A673 (cell line): ENCODE data around the gene NBPF1. TPM values are rescaled to one million over a fixed set of nuclear protein-coding genes. Genes with fewer than 3 reads are reported as not detected.
"Not testable (repeated sequence)": the region's sequence is repeated elsewhere in the genome, so short reads cannot be mapped to it uniquely, and the experiment has no call there.

Experiments used
- BruUV-seq: library from RNA; stranded (reverse); fragments of 400-500 nt; replicated peaks from 2 replicates; lab custom pipeline; 2021; lab: Mats Ljungman, UMichigan
- CTCF ChIA-PET: fragments of 300-600 bp; sonication (Branson Sonifier 250); formaldehyde crosslinking; loops from one replicate; lab custom pipeline; 2022; ENCODE audit warnings: antibody characterized with exemption; lab: Charles Lee
- POLR2A ChIA-PET: fragments of 300-600 bp; sonication (Branson Sonifier 250); formaldehyde crosslinking; loops from one replicate; lab custom pipeline; 2022; ENCODE audit warnings: antibody characterized with exemption; ENCODE audit not compliant: low non-redundant PET; lab: Charles Lee
- DNase-seq: peaks from one replicate; pipeline ENCODE4 v3.0.0-alpha.2; 2015; ENCODE audit warnings: low spot score
- H3K27ac ChIP-seq: fragments of 200-600 bp; sonication (generic); 2 replicates; pipeline ENCODE4 v1.5.1; 2016; ENCODE audit warnings: mixed run types, low read depth, mild to moderate bottlenecking, mixed read lengths, antibody characterized with exemption, low read length; ENCODE audit not compliant: poor library complexity, severe bottlenecking
- H3K27me3 ChIP-seq: fragments of 200-600 bp; sonication (generic); replicated peaks from 2 replicates; pipeline ENCODE4 v1.6.1; 2017; ENCODE audit warnings: mixed run types, low read depth, mild to moderate bottlenecking, mixed read lengths, antibody characterized with exemption, low read length; ENCODE audit not compliant: insufficient read depth, poor library complexity
- H3K36me3 ChIP-seq: fragments of 200-600 bp; sonication (generic); 2 replicates; pipeline ENCODE4 v1.6.1; 2016; ENCODE audit warnings: mixed run types, mild to moderate bottlenecking, mixed read lengths, antibody characterized with exemption, low read length; ENCODE audit not compliant: insufficient read depth, poor library complexity, severe bottlenecking
- H3K4me1 ChIP-seq: fragments of 200-600 bp; sonication (generic); 2 replicates; pipeline ENCODE4 v1.6.1; 2017; ENCODE audit warnings: mixed run types, mild to moderate bottlenecking, mixed read lengths, antibody characterized with exemption, low read length; ENCODE audit not compliant: insufficient read depth, poor library complexity, severe bottlenecking
- H3K4me3 ChIP-seq: fragments of 200-600 bp; sonication (generic); 2 replicates; pipeline ENCODE4 v1.5.1; 2016; ENCODE audit warnings: low read depth, mixed run types, mild to moderate bottlenecking, mixed read lengths, low read length; ENCODE audit not compliant: poor library complexity, severe bottlenecking
- H3K9me3 ChIP-seq: fragments of 200-600 bp; sonication (generic); 2 replicates; pipeline ENCODE4 v1.6.1; 2016; ENCODE audit warnings: mixed run types, low read depth, mild to moderate bottlenecking, mixed read lengths, antibody characterized with exemption, low read length; ENCODE audit not compliant: poor library complexity, severe bottlenecking
- CTCF ChIP-seq: fragments of 300-800, 200-600 bp; sonication (generic); conservative IDR thresholded peaks from 2 replicates; pipeline ENCODE4 v1.5.1; 2017; ENCODE audit warnings: low read depth, mild to moderate bottlenecking, antibody characterized with exemption, low read length, moderate library complexity, mixed read lengths
- EZH2 ChIP-seq: fragments of 200-600 bp; sonication (generic); IDR thresholded peaks from 2 replicates; pipeline ENCODE4 v1.6.1; 2017; ENCODE audit warnings: borderline replicate concordance, low read depth, mild to moderate bottlenecking, mixed read lengths, antibody characterized with exemption, low read length; ENCODE audit not compliant: poor library complexity, severe bottlenecking
- intact Hi-C: fragments of 100-400 bp; cut with micrococcal nuclease; formaldehyde crosslinking; loops from one replicate; pipeline ENCODE4 v1.10.0; 2022; ENCODE audit not compliant: unreplicated experiment
- total RNA-seq: library from RNA; stranded (reverse); gene quantifications from 2 replicates; pipeline ENCODE4 v1.2.3, GENCODE V29; 2021

Gene NBPF1
- total RNA-seq, 1 experiment from 2014 or later: 85.2 TPM

GRCh38 chr1:16608838-16609560, 4.4 kb downstream of the NBPF1 start:
- H3K9me3 ChIP-seq: no peaks in the 10 kb centered on the region
- DNase-seq: no peak
- H3K27me3 ChIP-seq: no peaks in the 10 kb centered on the region
- ChIA-PET CTCF (interaction anchor here (1.1 kb wide), 1 partner anchor 14 kb away, joined by 4 read pairs; no protein-coding TSS in a partner anchor), POLR2A (no interaction called here)
- intact Hi-C loops: no loop called here
- H3K36me3 ChIP-seq: peaks cover 27% of the 10 kb centered on the region
- H3K4me3 ChIP-seq: no peak overlapping the region
- no TSS peak for BruUV-seq
- H3K4me1 ChIP-seq: peaks cover 15% of the 10 kb centered on the region
- no peak for TF ChIP-seq CTCF
- TF ChIP-seq EZH2: no peak
- no peak overlapping the region for H3K27ac ChIP-seq

GRCh38 chr1:16607853-16608815, 5.2 kb downstream of the NBPF1 start:
- BruUV-seq, H3K27me3 ChIP-seq, CTCF ChIA-PET, H3K27ac ChIP-seq, DNase-seq, POLR2A ChIA-PET, H3K4me1 ChIP-seq, intact Hi-C loops, H3K9me3 ChIP-seq, H3K4me3 ChIP-seq: not testable (repeated sequence)
- H3K36me3 ChIP-seq: peaks cover 27% of the 10 kb centered on the region

GRCh38 chr1:16607433-16607851, 5.9 kb downstream of the NBPF1 start:
- POLR2A ChIA-PET: no interaction called here
- Histone ChIP-seq H3K27ac (no peak overlapping the region), H3K9me3 (no peaks in the 10 kb centered on the region), H3K36me3 (peaks cover 27% of the 10 kb centered on the region), H3K27me3 (no peaks in the 10 kb centered on the region), H3K4me1 (peaks cover 8% of the 10 kb centered on the region), H3K4me3 (no peak overlapping the region)
- DNase-seq: no peak
- CTCF ChIA-PET: no interaction called here
- BruUV-seq: no TSS peak
- TF ChIP-seq EZH2: no peak
- no peak for TF ChIP-seq CTCF
- intact Hi-C loops: no loop called here

- H3K4me3 ChIP-seq, intact Hi-C loops, CTCF ChIA-PET, H3K4me1 ChIP-seq, DNase-seq, POLR2A ChIA-PET, H3K27ac ChIP-seq, H3K9me3 ChIP-seq, H3K27me3 ChIP-seq: not testable (repeated sequence)
- TSS peak; percentile 7 for BruUV-seq
- H3K36me3 ChIP-seq: peaks cover 27% of the 10 kb centered on the region
Observed at GRCh38 chr1:16606666-16607432, 6.5 kb downstream of the NBPF1 start.
